HG03460 (cell line): ENCODE measurements around the gene IBSP.

Experiments
- ATAC-seq: cut with Tn5 transposase; IDR thresholded peaks from one replicate; pipeline ENCODE4 v1.9.1; 2021; ENCODE audit not compliant: unreplicated experiment

The IBSP gene

GRCh38 chr4:87799301-87800113 is at the start of gene IBSP:
Gene IBSP (plus strand): TSS chr4:87799554. CDS start chr4:87802362, 2,808 bp downstream.
- ATAC-seq, result no peak

GRCh38 chr4:87749883-87750282 is 49.5 kb upstream of the IBSP start:
- no peak for ATAC-seq

- ATAC-seq, result no peak
Measured at GRCh38 chr4:87758270-87758669, 41.1 kb upstream of the IBSP start.

GRCh38 chr4:87762311-87762710 is 37.0 kb upstream of the IBSP start:
- ATAC-seq, result no peak

- ATAC-seq, result no peak
Measured at GRCh38 chr4:87781569-87781968, 17.8 kb upstream of the IBSP start.

- no peak for ATAC-seq
Measured at GRCh38 chr4:87783781-87784180, 15.6 kb upstream of the IBSP start.

GRCh38 chr4:87785731-87786509 is 13.4 kb upstream of the IBSP start:
- ATAC-seq, result no peak

GRCh38 chr4:87802858-87803257 is 3.5 kb downstream of the IBSP start:
- ATAC-seq, result no peak

GRCh38 chr4:87803421-87803820 is 4.1 kb downstream of the IBSP start:
- no peak for ATAC-seq

GRCh38 chr4:87804871-87805270 is 5.5 kb downstream of the IBSP start:
- ATAC-seq, result no peak

- ATAC-seq, result no peak
Measured at GRCh38 chr4:87805971-87806370, 6.6 kb downstream of the IBSP start.

- ATAC-seq, result no peak
Measured at GRCh38 chr4:87806520-87806919, 7.2 kb downstream of the IBSP start.

- no peak for ATAC-seq
Measured at GRCh38 chr4:87807402-87807801, 8.0 kb downstream of the IBSP start.

GRCh38 chr4:87811977-87812376 is 12.6 kb downstream of the IBSP start:
- ATAC-seq, result no peak

- ATAC-seq, result no peak
Measured at GRCh38 chr4:87819281-87819919, 20.0 kb downstream of the IBSP start.

- no peak for ATAC-seq
Measured at GRCh38 chr4:87823200-87823599, 23.8 kb downstream of the IBSP start.

GRCh38 chr4:87823724-87824123 is 24.4 kb downstream of the IBSP start:
- no peak for ATAC-seq

- no peak for ATAC-seq
Measured at GRCh38 chr4:87824352-87824751, 25.0 kb downstream of the IBSP start.

GRCh38 chr4:87832669-87833068 is 33.3 kb downstream of the IBSP start, which contains the start of gene MEPE:
Gene MEPE (plus strand): TSS chr4:87832969. CDS start chr4:87834715, 1,746 bp downstream.
- ATAC-seq, result no peak

GRCh38 chr4:87834401-87834800 is 35.0 kb downstream of the IBSP start:
- no peak for ATAC-seq

- no peak for ATAC-seq
Measured at GRCh38 chr4:87835197-87835596, 35.8 kb downstream of the IBSP start.

GRCh38 chr4:87835743-87836142 is 36.4 kb downstream of the IBSP start:
- ATAC-seq, result no peak
